ENCODE measurements around the gene HOXA10. TPM values are rescaled to one million over a fixed set of nuclear protein-coding genes. Genes with fewer than 3 reads are reported as not detected.
A peak's percentile ranks its signal among the peaks of the same experiment; 100 is the strongest.

HOXA10 gene
- total RNA-seq, 3 donors from 2014 or later = 2.3 to 21.1 (median 5.2) TPM

DNA sequence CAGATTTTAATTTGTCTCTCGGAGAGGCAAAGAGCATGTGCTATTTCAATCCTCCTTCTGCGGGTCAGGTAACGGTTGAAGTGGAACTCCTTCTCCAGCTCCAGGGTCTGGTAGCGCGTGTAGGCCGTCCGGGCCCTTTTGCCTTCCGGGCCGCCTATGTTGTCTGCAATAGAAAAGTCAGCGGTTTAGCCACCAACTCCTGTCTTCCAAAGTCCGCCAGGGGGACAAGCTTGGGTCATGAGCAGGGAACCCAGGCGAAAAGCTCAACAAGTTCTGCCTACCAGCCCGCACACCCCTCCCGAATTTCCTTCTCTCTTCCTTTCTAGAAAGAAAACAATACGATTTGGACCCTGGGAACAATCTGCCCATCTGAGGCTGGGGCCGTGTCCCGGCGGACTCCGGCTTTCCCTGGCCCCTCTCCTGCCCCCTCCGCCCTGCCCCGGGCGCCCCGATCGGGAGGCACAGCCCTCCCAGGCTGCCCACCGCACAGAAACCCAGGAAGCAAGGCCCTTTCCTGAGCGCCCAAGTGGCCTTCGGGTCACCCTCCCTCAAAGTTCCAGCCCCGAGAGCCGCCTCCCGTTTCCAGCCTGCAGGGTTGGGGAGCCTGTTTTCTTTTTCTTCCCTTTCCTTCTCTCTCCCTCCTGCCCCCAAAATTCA, 32.1 kb downstream of the HOXA10 start:
- intact Hi-C loops (cut with DNase I; ENCODE audit: low total_unique reads) = loop anchor here (5.0 kb wide), 2 partner anchors 45 to 285 kb away; partner anchors contain the start of gene HOXA1
- TF ChIP-seq POLR2AphosphoS5 (IDR thresholded peaks at IDR 0.05) (no peak), POLR2A (IDR thresholded peaks at IDR 0.05) (no peak)
- TF ChIP-seq, protein P1, sequence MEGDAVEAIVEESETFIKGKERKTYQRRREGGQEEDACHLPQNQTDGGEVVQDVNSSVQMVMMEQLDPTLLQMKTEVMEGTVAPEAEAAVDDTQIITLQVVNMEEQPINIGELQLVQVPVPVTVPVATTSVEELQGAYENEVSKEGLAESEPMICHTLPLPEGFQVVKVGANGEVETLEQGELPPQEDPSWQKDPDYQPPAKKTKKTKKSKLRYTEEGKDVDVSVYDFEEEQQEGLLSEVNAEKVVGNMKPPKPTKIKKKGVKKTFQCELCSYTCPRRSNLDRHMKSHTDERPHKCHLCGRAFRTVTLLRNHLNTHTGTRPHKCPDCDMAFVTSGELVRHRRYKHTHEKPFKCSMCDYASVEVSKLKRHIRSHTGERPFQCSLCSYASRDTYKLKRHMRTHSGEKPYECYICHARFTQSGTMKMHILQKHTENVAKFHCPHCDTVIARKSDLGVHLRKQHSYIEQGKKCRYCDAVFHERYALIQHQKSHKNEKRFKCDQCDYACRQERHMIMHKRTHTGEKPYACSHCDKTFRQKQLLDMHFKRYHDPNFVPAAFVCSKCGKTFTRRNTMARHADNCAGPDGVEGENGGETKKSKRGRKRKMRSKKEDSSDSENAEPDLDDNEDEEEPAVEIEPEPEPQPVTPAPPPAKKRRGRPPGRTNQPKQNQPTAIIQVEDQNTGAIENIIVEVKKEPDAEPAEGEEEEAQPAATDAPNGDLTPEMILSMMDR (IDR thresholded peaks at IDR 0.05) = no peak
- Histone ChIP-seq H3K4me3 (peak overlapping the region; percentile 57 to 80 (median 75)), H3K27ac (peak overlapping the region; percentile 95 to 96), H3K9me3 (no peaks in the 10 kb centered on the region), H3K36me3 (no peaks in the 10 kb centered on the region), H3K4me1 (peaks cover 0 to 4% of the 10 kb centered on the region in 2 donors), H3K27me3 (peaks cover 0 to 12% of the 10 kb centered on the region in 2 donors)
- DNase-seq (ENCODE audit: low spot score in 2 of 2) = peak in 1 of 2 donors; percentile 20

DNA sequence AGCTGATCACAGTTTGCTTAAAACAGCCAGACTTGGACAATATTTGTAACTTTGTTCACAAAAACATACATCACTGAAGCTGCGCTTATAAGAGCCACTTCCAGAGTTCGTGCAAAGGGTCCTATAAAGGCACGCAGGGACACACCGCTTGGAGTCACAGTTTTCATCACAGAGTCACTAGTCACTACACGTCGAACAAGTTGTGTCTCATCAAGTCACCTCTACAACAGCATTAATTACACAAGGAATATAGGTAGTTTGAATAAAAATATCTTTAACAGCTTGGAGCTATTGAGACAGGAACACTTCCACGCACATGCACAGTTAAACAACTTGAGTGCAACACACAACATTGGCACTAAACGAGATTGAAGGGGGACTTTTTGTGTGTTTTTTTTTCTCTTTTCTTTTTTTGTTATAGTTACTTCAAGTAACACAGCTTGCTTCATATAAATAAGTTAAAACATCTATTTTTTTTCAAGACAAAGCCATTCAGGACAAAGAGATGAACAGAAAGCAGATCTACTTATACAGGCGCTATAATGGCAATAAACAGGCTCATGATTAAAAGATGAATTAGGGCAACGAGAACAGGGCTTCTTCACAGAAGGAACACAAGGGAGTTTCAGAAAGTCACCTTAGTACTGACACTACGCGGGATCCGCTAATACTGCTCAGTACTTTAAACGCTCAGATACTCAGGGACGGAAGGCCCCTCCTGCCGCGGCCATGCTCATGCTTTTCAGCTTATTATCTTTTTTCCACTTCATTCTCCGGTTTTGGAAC, 32.8 kb downstream of the HOXA10 start:
- Histone ChIP-seq H3K27ac (peak overlapping the region; percentile 95 to 96), H3K36me3 (no peaks in the 10 kb centered on the region), H3K4me3 (peak overlapping the region; percentile 57 to 80 (median 75)), H3K9me3 (no peaks in the 10 kb centered on the region), H3K27me3 (peaks cover 0 to 6% of the 10 kb centered on the region in 2 donors), H3K4me1 (peaks cover 0 to 4% of the 10 kb centered on the region in 2 donors)
- TF ChIP-seq POLR2AphosphoS5 (IDR thresholded peaks at IDR 0.05) = no peak
- TF ChIP-seq POLR2A (IDR thresholded peaks at IDR 0.05) = no peak
- intact Hi-C loops (cut with DNase I; ENCODE audit: low total_unique reads) = loop anchor here (5.0 kb wide), 2 partner anchors 44 to 284 kb away; partner anchors contain the start of gene HOXA1
- peak in 1 of 2 donors; percentile 15 for DNase-seq (ENCODE audit: low spot score in 2 of 2)

DNA sequence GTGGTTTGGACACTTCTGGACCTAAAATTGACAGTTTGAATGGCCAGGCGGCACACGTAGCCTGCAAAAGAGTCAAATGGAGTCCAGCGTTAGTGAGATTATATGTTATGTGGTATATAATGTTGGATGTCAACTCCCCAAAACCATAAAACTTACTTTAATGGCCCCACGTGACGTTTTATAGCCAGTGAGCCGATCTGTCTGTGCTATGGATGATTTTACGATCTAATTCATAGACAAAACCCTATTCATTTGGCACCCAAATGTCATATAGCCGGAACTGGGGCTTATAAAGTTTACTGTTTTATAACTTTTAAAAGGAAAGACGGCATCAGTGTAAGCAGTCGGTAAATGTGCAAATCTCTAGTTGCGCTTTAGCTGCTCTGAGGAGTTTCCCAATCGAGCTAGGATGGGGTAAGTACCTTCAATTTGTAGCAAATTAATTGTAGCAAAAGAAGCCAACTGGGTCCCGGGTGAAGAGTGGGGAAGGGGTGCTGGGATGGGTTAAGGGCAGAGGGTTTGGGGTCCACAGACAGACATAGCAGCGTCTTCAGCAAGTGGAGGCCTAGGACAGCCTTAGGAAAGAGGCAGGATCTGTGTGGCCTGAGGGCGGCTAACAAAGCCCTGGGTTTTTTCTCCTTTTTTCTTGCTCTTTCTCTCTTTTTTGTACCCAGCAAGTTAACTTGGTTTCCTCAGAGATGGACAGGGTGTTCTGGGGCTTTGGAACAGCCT, 33.8 kb downstream of the HOXA10 start:
- intact Hi-C loops (cut with DNase I; ENCODE audit: low total_unique reads) = loop anchor here (5.0 kb wide), 2 partner anchors 43 to 283 kb away; partner anchors contain the start of gene HOXA1
- peaks cover 0 to 6% of the 10 kb centered on the region in 2 donors for H3K27me3 ChIP-seq
- H3K36me3 ChIP-seq = no peaks in the 10 kb centered on the region
- peak in 1 of 2 donors; percentile 10 for DNase-seq (ENCODE audit: low spot score in 2 of 2)
- peaks cover 4 to 6% of the 10 kb centered on the region in 2 donors for H3K4me1 ChIP-seq
- TF ChIP-seq POLR2AphosphoS5 (IDR thresholded peaks at IDR 0.05) (no peak), POLR2A (IDR thresholded peaks at IDR 0.05) (no peak)
- TF ChIP-seq, protein P1 (IDR thresholded peaks at IDR 0.05) = no peak
- no peaks in the 10 kb centered on the region for H3K9me3 ChIP-seq
- H3K4me3 ChIP-seq = peak overlapping the region; percentile 23 to 80 (median 75)
- H3K27ac ChIP-seq = peak overlapping the region; percentile 95 to 96

DNA sequence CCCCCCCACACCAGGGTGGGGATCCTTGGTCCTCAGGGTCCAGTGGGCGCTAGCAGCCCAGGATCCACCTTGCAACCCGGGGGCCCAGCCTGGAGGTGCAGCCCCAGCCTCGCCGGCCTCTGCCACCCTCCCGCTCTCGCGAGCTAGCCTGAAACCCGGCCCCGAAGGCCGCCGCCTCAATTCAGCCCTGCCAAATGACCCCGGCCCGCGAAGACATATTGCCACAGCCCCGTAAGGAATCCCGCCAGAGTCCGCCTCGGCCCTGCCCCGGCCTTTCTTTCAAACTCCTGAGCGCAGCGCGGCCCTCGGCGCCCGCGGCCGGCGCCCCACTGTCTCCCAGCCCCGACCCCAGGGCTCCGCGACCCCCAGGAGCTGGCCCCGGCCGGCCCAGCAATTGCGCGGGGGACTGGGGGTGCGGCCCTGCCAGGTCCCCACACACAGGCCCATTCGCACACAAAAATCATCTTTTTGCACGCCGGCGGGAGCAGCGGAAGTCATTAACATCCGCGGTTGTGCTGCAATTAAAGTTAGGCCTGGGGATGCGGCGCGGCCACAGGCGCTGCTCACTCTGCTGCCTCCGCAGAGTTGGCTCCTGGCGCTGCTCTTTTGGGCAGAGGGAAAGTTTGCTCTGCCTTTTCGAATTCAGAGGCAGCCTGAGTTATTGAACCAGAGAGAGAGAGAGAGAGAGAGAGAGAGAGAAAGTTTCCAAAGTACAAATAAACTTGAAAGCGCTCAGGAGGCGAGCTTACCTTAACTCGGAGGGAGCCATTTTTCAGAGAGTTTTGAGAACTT, 34.6 kb downstream of the HOXA10 start:
- DNase-seq (ENCODE audit: low spot score in 2 of 2) = peak in 1 of 2 donors; percentile 19
- H3K36me3 ChIP-seq = no peaks in the 10 kb centered on the region
- H3K27me3 ChIP-seq = peaks cover 0 to 6% of the 10 kb centered on the region in 2 donors
- H3K9me3 ChIP-seq = no peaks in the 10 kb centered on the region
- intact Hi-C loops (cut with DNase I; ENCODE audit: low total_unique reads) = loop anchor here (5.0 kb wide), 2 partner anchors 42 to 282 kb away; partner anchors contain the start of gene HOXA1
- TF ChIP-seq POLR2A (IDR thresholded peaks at IDR 0.05) (no peak), POLR2AphosphoS5 (IDR thresholded peaks at IDR 0.05) (no peak)
- TF ChIP-seq, protein P1 (IDR thresholded peaks at IDR 0.05) = no peak
- H3K4me1 ChIP-seq = peaks cover 4 to 6% of the 10 kb centered on the region in 2 donors
- H3K27ac ChIP-seq = peak overlapping the region; percentile 95 to 96
- peak overlapping the region; percentile 23 to 80 (median 75) for H3K4me3 ChIP-seq

Data from breast epithelium (tissue), 4 donors.